ENCODE results near the gene TMX1. TPM values are rescaled to one million over a fixed set of nuclear protein-coding genes. Genes with fewer than 3 reads are reported as not detected.

Gene TMX1
- total RNA-seq, 2 experiments from 2014 or later = 59.4 to 59.6 TPM

DNA sequence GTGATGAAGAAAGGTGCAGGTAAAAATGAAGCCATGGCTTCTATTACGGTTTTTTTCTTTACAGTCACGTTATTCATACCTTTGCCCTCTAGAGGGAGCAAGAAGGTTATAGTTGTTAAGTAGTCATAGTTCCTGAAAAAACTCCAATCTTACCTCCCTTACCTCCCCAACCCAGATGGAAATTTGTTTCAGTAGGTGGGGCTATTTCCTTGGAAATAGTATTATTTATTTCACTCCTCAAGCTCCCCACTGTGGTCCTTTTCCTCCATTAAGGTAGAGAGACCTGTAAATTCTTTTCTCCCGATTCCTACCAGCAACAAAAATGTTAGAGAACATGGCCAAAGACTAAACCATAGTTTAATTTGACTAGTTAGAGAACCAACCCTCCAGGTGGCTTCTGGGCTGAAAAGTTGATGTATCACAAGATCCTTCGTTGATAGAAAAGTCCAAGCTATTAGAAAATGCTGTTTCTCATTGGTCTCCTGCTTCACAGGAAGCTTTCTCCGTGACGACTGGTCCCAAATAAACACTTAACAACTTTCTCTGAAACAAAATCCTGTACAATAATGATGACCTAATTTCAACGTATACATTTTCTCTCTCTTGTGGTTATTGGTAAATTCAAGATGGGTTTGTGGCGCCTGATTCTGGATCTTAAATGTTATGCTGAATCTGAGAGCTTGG is 43.5 kb downstream of the TMX1 start:
- Mint-ChIP-seq H3K9me3 (no peaks in the 10 kb centered on the region), H3K4me3 (no peak overlapping the region), H3K36me3 (ENCODE audit: low read depth) (peaks cover 4% of the 10 kb centered on the region), H3K27me3 (ENCODE audit: low read depth) (no peaks in the 10 kb centered on the region), H3K4me1 (ENCODE audit: low read depth) (no peaks in the 10 kb centered on the region), H3K27ac (no peak overlapping the region)
- no peak for DNase-seq
- CTCF ChIA-PET = interaction anchor here (0.6 to 2.7 kb wide), 18 partner anchors 8 to 932 kb away, joined by 3 to 15 read pairs (median 4); no protein-coding TSS in a partner anchor
- intact Hi-C loops (cut with micrococcal nuclease) = loop anchor here (1.0 to 10.0 kb wide), 6 partner anchors 79 to 711 kb away; no protein-coding TSS in a partner anchor

DNA sequence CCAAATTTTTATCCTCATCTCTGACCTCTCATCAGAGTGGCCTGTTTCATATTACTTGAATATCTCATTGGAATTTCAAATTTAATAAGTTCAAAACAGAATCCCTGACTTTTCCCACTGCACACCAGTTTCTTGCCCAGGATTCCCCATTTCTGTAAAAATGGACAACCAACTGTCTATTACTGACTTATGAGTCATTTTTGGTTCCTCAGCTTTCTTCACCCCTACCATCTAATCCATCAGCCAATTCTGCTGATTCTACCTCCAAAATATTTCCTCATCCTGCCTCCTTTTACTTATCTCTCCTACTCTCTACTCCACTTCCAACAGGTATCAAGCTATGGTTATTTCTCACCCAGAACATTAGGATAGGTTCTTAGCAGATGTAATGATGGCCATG is 44.2 kb downstream of the TMX1 start:
- CTCF ChIA-PET = interaction anchor here (0.8 to 2.7 kb wide), 9 partner anchors 12 to 694 kb away, joined by 3 to 15 read pairs (median 5); no protein-coding TSS in a partner anchor
- Mint-ChIP-seq H3K27ac (no peak overlapping the region), H3K36me3 (ENCODE audit: low read depth) (peaks cover 3% of the 10 kb centered on the region), H3K4me3 (no peak overlapping the region), H3K9me3 (no peaks in the 10 kb centered on the region), H3K27me3 (ENCODE audit: low read depth) (no peaks in the 10 kb centered on the region), H3K4me1 (ENCODE audit: low read depth) (no peaks in the 10 kb centered on the region)
- intact Hi-C loops (cut with micrococcal nuclease) = loop anchor here (5.0 to 10.0 kb wide), 2 partner anchors 78 to 711 kb away; no protein-coding TSS in a partner anchor
- DNase-seq = no peak

DNA sequence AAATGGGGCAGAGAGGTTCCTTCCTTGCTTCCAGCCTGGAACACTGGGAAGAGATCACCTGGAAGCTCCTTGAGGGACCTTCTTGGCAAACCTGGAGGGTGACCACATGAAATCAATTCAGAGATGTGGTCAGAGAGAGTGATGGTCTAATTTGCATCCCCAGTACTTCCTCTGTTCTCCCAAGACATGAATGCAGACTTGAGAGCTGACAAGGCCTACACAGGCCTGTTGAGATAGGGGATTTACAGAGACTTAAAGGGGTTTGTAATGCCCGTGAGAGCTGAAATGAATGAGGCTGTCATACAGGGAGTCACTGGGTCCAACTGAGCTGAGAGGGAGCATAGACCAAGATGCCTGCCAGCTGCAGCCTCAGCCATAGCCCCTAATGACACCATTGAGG is 45.1 kb downstream of the TMX1 start:
- DNase-seq = no peak
- no peaks in the 10 kb centered on the region for H3K4me1 Mint-ChIP-seq (ENCODE audit: low read depth)
- CTCF ChIA-PET = no interaction called here
- H3K27ac Mint-ChIP-seq = no peak overlapping the region
- H3K9me3 Mint-ChIP-seq = no peaks in the 10 kb centered on the region
- H3K4me3 Mint-ChIP-seq = no peak overlapping the region
- intact Hi-C loops (cut with micrococcal nuclease) = loop anchor here (10.0 kb wide), 1 partner anchor 710 kb away; no protein-coding TSS in a partner anchor
- H3K27me3 Mint-ChIP-seq (ENCODE audit: low read depth) = no peaks in the 10 kb centered on the region
- peaks cover 3% of the 10 kb centered on the region for H3K36me3 Mint-ChIP-seq (ENCODE audit: low read depth)

DNA sequence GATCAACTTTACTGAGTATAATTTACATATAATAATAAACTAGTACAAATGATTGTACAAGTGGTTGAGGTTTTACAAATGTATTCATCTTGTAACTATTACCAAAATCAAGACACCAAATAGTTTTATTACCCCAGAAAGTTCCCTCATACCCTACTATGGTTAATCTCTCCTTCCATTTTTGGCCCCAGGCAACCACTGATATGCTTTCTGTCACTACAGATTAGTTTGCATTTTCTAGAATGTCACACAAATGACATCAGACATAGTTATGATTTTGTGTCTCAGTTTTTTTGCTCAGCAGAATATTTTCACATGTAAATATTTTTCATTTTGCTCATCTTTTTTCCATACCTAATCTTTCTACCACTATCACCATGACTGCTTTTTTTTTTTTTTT is 49.1 kb downstream of the TMX1 start:
- Mint-ChIP-seq H3K36me3 (ENCODE audit: low read depth) (no peaks in the 10 kb centered on the region), H3K27ac (no peak overlapping the region), H3K4me3 (no peak overlapping the region), H3K9me3 (no peaks in the 10 kb centered on the region), H3K4me1 (ENCODE audit: low read depth) (no peaks in the 10 kb centered on the region), H3K27me3 (ENCODE audit: low read depth) (no peaks in the 10 kb centered on the region)
- intact Hi-C loops (cut with micrococcal nuclease) = loop anchor here (10.0 kb wide), 1 partner anchor 706 kb away; no protein-coding TSS in a partner anchor
- DNase-seq = no peak
- CTCF ChIA-PET = interaction anchor here (0.6 to 1.1 kb wide), 3 partner anchors 25 to 486 kb away, joined by 3 to 4 read pairs (median 3); no protein-coding TSS in a partner anchor

DNA sequence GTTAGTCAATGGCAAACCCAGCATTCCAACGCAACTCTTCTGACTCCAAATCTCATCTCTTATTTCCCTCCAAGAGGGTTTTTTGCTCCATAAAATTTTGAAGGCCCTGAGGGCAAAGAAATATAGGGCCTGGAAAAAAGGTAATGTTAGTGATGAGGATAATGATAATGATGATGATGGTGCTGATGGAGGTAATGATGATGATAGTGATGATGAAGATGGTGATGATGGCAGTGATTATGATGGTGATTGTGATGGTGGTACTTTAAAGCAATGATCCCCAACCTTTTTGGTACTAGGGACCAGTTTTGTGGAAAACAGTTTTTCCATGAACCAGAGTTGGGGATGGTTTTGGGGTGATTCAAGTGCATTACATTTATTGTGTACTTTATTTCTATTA is 50.1 kb downstream of the TMX1 start:
- Mint-ChIP-seq H3K36me3 (ENCODE audit: low read depth) (no peaks in the 10 kb centered on the region), H3K4me3 (no peak overlapping the region), H3K4me1 (ENCODE audit: low read depth) (no peaks in the 10 kb centered on the region), H3K27me3 (ENCODE audit: low read depth) (no peaks in the 10 kb centered on the region), H3K27ac (no peak overlapping the region), H3K9me3 (no peaks in the 10 kb centered on the region)
- CTCF ChIA-PET = interaction anchor here (0.6 kb wide), 1 partner anchor 15 kb away, joined by 4 read pairs; no protein-coding TSS in a partner anchor
- no peak for DNase-seq
- intact Hi-C loops (cut with micrococcal nuclease) = no loop called here

DNA sequence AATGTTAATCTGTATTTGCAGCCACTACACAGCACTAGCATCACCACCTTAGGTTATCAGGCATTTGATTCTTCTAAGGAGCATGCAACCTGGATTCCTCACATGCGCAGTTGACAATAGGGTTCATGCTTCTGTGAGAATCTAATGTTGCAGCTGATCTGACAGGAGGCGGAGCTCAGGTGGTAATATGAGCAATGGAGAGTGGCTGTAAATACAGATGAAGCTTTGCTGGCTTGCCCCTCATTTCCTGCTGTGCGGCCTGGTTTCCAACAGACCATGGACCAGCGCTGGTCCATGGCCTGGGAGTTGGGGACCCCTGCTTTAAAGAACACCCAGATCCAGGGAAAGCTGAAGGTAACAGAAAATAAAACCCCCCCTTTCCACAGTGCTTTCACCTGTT is 51.0 kb downstream of the TMX1 start:
- Mint-ChIP-seq H3K9me3 (no peaks in the 10 kb centered on the region), H3K27me3 (ENCODE audit: low read depth) (no peaks in the 10 kb centered on the region), H3K36me3 (ENCODE audit: low read depth) (no peaks in the 10 kb centered on the region), H3K4me3 (no peak overlapping the region), H3K4me1 (ENCODE audit: low read depth) (no peaks in the 10 kb centered on the region), H3K27ac (no peak overlapping the region)
- CTCF ChIA-PET = interaction anchor here (1.3 kb wide), 1 partner anchor 9 kb away, joined by 4 read pairs; no protein-coding TSS in a partner anchor
- intact Hi-C loops (cut with micrococcal nuclease) = no loop called here
- no peak for DNase-seq

DNA sequence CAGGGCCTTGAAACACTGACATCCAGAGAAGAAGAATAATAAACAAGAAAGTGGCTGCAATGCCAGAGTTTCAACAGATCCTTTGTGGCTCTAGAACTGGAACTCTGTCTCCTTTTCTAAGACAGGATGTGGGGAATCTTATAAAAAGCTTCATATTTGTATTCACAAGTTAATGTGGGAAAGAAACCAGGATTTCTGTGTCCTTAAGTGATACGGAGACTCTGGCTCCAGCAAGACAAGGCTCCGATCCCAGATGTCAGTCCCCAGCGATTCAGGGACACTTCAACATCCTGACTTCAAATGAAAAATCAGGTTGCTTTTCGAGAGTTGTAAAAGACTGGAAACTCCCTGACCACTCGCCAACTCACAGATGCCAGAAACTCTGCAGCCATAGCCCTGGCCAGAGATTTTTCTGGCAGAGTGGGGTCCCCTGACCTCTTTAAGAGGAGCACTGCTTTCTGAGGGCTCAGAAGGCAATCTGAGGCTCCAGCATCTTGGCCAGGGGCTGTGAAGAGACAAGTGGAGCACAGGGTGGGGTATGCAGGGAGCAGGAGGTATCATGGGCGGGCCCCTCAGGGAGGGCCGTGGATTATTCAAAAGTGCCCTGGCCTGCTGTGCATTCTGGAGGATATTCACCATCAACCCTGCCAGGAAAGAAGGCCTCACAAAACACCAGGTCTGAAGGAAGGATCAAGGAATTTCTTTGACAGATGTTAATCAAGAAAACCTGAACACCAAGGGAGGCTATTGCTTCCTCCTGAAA is 53.3 kb downstream of the TMX1 start:
- H3K9me3 Mint-ChIP-seq = no peaks in the 10 kb centered on the region
- H3K27ac Mint-ChIP-seq = no peak overlapping the region
- no peak for DNase-seq
- intact Hi-C loops (cut with micrococcal nuclease) = no loop called here
- H3K4me1 Mint-ChIP-seq (ENCODE audit: low read depth) = peaks cover 3% of the 10 kb centered on the region
- no peaks in the 10 kb centered on the region for H3K27me3 Mint-ChIP-seq (ENCODE audit: low read depth)
- no peaks in the 10 kb centered on the region for H3K36me3 Mint-ChIP-seq (ENCODE audit: low read depth)
- H3K4me3 Mint-ChIP-seq = no peak overlapping the region
- CTCF ChIA-PET = interaction anchor here (0.6 to 1.1 kb wide), 3 partner anchors 10 to 593 kb away, joined by 3 to 6 read pairs (median 3); no protein-coding TSS in a partner anchor

DNA sequence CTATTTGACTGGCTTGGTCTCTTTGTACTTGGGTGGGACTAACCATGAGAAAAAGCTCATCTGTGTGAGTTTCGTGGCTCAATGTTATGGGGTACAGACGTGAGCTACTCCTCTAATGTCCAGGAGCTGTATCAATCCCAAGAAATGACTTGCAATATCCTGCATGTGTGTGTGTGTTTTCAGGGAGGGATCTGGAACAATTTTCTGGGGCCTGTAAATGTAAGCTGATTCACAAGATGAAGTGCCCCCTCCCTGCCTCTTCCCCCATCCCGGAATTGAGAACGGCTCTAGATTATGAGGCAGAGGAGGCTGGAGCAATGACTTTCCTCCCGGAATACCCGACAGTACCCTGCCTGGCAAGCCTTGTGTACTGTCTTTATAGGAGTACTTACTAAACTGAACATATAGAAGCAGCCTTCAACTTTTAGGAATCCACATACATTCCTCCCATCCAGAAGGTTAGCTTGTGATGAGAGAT is 53.9 kb downstream of the TMX1 start:
- Mint-ChIP-seq H3K4me1 (ENCODE audit: low read depth) (peaks cover 9% of the 10 kb centered on the region), H3K27ac (no peak overlapping the region), H3K4me3 (no peak overlapping the region), H3K36me3 (ENCODE audit: low read depth) (no peaks in the 10 kb centered on the region), H3K27me3 (ENCODE audit: low read depth) (no peaks in the 10 kb centered on the region), H3K9me3 (no peaks in the 10 kb centered on the region)
- intact Hi-C loops (cut with micrococcal nuclease) = no loop called here
- DNase-seq = no peak
- CTCF ChIA-PET = interaction anchor here (0.6 to 1.1 kb wide), 2 partner anchors 11 to 594 kb away, joined by 3 to 6 read pairs; no protein-coding TSS in a partner anchor

DNA sequence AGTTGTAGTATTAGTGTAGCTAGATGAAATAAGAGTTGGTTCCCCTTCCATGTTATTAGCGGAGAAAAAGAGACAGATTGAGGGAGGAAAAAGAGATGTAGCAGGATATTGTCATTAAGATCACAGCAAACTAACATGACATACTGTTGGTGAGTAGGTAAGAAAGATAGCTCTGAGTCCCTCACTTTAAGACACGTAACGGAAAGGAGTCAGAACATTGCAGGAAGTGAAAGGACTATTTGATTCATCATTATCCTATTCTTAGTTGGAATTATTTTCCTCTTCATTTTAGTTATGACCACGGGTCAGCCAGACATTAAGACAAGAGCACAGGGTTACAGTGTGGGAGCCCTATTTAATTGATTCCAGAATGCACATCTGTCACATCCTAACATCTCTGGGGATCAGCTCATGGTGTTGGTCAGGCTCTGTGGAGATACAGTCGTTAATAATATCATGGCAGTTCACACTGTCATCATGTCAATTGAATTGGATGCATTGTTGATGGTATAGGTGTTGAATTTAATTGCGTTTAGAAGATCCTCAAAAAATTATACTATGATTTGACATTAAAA is 55.0 kb downstream of the TMX1 start:
- H3K36me3 Mint-ChIP-seq (ENCODE audit: low read depth) = no peaks in the 10 kb centered on the region
- CTCF ChIA-PET = no interaction called here
- peaks cover 12% of the 10 kb centered on the region for H3K4me1 Mint-ChIP-seq (ENCODE audit: low read depth)
- DNase-seq = no peak
- no peak overlapping the region for H3K4me3 Mint-ChIP-seq
- no peak overlapping the region for H3K27ac Mint-ChIP-seq
- intact Hi-C loops (cut with micrococcal nuclease) = loop anchor here (5.0 kb wide), 1 partner anchor 357 kb away; the partner anchor contains the start of gene FRMD6
- no peaks in the 10 kb centered on the region for H3K27me3 Mint-ChIP-seq (ENCODE audit: low read depth)
- no peaks in the 10 kb centered on the region for H3K9me3 Mint-ChIP-seq

DNA sequence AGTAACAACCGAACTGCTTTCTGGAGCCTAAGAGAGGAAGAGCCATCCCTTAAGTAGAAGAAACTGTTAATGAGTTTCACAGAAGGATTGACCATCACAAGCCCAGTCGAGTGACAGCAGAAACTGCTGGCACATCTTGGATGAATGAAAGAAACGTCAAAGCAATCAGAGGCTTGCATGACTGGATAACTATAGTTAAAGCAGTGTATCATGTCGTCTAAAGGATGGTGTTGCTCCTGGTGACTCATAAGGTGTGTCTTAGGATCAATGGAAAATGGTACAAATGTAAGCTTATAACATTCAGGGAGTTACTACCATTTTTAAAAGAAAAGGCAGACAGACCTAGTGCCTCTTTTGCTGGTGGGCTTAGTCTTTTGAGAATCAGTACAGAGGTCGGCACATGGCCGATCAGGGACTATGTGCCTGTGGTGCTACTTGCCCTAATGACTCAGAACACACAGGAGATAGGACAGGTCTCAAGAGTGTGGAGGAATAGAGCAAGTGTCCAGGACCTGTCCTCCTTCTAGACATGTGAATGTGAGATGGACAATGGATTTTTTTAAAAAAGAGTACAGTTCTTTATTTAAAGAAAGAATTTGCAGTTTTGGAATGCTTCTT is 55.7 kb downstream of the TMX1 start:
- H3K9me3 Mint-ChIP-seq = no peaks in the 10 kb centered on the region

DNA sequence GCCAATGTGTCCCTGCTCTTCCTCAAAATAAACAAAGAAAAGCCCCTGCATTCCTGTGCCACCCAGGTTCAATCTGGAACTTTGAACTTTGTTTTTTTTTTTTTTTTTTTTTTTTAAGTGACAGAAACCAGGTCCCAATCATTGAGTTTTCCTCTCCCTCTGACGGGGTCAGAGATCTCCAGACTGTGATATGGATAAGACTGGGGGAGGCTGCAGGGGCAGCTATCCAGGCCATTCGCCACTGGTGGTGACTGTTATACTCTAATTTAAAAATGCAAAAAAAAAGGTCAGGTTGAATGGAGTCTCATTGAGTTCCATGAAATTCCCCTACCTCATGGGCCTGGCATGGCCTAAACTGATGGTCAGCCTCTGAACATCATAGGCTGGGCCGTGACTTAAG is 57.0 kb downstream of the TMX1 start:
- H3K4me1 Mint-ChIP-seq (ENCODE audit: low read depth) = peaks cover 12% of the 10 kb centered on the region
- intact Hi-C loops (cut with micrococcal nuclease) = loop anchor here (5.0 kb wide), 1 partner anchor 355 kb away; the partner anchor contains the start of gene FRMD6
- H3K27ac Mint-ChIP-seq = no peak overlapping the region
- CTCF ChIA-PET = interaction anchor here (0.6 kb wide), 1 partner anchor 655 kb away, joined by 3 read pairs; no protein-coding TSS in a partner anchor
- no peak for DNase-seq
- H3K4me3 Mint-ChIP-seq = no peak overlapping the region
- no peaks in the 10 kb centered on the region for H3K9me3 Mint-ChIP-seq
- H3K36me3 Mint-ChIP-seq (ENCODE audit: low read depth) = no peaks in the 10 kb centered on the region
- H3K27me3 Mint-ChIP-seq (ENCODE audit: low read depth) = no peaks in the 10 kb centered on the region

More for the DNA sequence above, 55.7 kb downstream of the TMX1 start:
- no peak overlapping the region for H3K27ac Mint-ChIP-seq
- CTCF ChIA-PET = interaction anchor here (0.8 kb wide), 1 partner anchor 12 kb away, joined by 3 read pairs; no protein-coding TSS in a partner anchor
- DNase-seq = no peak
- no peak overlapping the region for H3K4me3 Mint-ChIP-seq
- H3K27me3 Mint-ChIP-seq (ENCODE audit: low read depth) = no peaks in the 10 kb centered on the region
- H3K36me3 Mint-ChIP-seq (ENCODE audit: low read depth) = no peaks in the 10 kb centered on the region
- intact Hi-C loops (cut with micrococcal nuclease) = loop anchor here (5.0 kb wide), 1 partner anchor 357 kb away; the partner anchor contains the start of gene FRMD6
- H3K4me1 Mint-ChIP-seq (ENCODE audit: low read depth) = peaks cover 12% of the 10 kb centered on the region

Data from activated naive CD4-positive, alpha-beta T cell treated with anti-CD3 and anti-CD28 coated beads for 36 hours (primary cell).